Epidermal melanocyte (primary cell): ENCODE results near the gene ZNF592.

Source experiments
- DNase-seq: peaks from one replicate; pipeline ENCODE4 v3.0.0; 2011; ENCODE audit warnings: low spot score; ENCODE audit not compliant: insufficient read length

The ZNF592 gene

GRCh38 chr15:84778194-84778593 lies 29.8 kb downstream of the ZNF592 start:
- no peak for DNase-seq

- no peak for DNase-seq
These were observed 32.1 kb downstream of the ZNF592 start for GRCh38 chr15:84780492-84780891.

DNA sequence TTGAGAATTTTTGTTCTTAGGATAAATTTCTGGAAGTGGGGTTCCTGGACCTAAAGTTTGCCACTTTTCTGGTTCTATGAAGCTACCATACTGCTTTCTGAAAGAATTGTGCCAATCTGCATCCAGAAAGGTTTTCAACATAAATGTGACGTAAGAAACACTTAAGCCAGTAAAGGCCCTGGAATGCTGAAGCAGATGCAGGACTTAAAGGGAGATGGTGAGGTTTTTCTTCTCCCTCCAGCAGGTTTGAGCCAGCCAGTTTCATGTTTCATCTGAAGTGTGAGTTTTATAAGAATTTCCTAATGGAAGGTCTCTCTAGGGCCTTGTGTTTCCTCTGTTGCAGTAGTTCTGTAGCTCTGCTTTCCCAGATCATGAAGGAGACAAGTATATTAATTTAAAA lies 33.1 kb downstream of the ZNF592 start:
- no peak for DNase-seq

GRCh38 chr15:84782346-84782745 lies 34.0 kb downstream of the ZNF592 start:
- DNase-seq = no peak

DNA sequence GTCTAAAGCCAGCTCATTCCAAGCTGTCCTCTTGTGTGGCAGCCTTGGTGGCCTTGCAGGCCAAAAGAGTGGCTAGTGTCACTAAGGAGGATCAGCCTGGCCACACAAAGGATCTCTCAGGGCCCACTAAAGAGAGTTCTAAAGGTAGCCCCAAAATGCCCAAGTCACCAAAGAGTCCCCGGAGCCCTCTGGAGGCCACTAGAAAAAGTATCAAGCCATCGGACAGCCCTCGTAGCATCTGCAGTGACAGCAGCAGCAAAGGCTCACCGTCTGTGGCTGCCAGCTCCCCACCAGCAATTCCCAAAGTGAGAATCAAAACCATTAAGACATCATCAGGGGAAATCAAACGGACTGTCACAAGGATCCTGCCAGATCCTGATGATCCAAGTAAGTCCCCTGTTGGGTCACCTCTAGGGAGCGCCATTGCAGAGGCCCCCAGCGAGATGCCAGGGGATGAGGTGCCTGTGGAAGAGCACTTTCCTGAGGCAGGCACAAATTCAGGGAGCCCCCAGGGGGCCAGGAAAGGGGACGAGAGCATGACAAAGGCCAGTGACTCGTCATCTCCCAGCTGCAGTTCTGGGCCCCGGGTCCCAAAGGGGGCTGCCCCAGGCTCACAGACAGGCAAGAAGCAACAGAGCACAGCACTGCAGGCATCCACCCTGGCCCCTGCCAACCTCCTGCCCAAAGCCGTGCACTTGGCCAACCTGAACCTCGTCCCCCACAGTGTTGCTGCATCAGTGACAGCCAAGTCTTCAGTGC lies 35.3 kb downstream of the ZNF592 start:
- no peak for DNase-seq

DNA sequence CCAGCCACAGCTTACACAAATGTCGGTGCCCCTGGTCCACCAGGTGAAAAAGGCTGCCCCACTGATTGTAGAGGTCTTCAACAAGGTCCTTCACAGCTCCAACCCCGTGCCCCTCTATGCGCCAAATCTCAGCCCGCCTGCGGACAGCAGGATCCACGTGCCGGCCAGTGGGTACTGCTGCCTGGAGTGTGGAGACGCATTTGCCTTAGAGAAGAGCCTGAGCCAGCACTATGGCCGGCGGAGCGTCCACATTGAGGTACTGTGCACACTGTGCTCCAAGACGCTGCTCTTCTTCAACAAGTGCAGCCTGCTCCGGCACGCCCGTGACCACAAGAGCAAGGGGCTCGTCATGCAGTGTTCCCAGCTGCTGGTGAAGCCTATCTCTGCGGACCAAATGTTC lies 35.9 kb downstream of the ZNF592 start:
- no peak for DNase-seq

DNA sequence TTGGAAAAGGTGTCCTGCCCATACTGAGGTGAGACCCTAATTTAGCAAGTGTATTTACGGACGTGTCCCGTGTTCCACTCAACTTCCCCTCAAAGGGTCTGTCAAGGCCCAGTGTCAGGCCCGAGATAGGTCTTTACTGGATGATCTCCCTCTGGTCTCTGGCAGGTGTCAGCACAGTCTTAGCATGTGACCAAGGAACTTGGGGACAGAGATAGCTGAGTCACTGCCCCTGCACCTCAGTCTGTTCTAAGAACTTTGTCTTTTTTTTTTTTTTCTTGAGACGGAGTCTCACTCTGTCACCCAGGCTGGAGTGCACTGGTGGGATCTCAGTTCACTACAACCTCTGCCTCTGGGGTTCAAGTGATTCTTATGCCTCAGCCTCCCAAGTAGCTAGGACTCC lies 36.7 kb downstream of the ZNF592 start:
- DNase-seq = no peak

GRCh38 chr15:84788500-84788899 lies 40.1 kb downstream of the ZNF592 start:
- DNase-seq = no peak

DNA sequence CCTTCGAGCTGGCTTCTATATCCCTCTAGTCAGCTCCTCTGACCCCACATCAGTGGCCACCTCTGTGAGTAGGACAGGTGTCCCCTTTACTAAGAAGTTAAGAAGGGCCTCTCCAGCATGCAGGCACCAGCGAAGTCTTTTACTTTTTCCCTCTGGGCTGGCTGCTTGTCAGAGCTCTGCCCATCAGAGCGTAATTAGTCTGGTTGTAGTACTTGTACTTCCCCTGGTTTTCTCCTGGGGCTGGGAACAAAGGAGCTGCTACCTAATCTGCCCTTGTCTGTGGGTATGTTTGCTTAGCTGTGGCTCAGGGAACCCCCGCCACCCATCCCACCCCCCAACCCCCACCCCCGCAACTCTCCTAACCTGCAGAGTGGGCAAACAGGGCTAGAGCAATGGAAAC lies 41.4 kb downstream of the ZNF592 start:
- DNase-seq = no peak

DNA sequence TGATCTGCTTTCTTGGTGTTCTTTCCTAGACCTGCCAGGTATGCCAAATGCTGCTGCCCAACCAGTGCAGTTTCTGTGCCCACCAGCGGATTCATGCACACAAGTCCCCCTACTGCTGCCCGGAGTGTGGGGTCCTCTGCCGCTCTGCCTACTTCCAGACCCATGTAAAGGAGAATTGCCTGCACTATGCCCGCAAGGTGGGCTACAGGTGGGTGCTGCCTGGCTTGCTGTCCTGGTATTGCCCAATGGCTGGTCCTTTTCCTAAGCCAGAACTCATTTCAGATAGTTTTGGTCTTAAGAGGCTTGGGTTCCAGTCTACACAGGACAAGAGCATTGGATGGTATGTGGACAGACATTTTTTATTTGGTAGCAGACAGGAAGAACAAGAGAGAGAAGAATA lies 42.3 kb downstream of the ZNF592 start:
- no peak for DNase-seq

- DNase-seq = no peak
These were observed 43.4 kb downstream of the ZNF592 start for GRCh38 chr15:84791763-84792162.

DNA sequence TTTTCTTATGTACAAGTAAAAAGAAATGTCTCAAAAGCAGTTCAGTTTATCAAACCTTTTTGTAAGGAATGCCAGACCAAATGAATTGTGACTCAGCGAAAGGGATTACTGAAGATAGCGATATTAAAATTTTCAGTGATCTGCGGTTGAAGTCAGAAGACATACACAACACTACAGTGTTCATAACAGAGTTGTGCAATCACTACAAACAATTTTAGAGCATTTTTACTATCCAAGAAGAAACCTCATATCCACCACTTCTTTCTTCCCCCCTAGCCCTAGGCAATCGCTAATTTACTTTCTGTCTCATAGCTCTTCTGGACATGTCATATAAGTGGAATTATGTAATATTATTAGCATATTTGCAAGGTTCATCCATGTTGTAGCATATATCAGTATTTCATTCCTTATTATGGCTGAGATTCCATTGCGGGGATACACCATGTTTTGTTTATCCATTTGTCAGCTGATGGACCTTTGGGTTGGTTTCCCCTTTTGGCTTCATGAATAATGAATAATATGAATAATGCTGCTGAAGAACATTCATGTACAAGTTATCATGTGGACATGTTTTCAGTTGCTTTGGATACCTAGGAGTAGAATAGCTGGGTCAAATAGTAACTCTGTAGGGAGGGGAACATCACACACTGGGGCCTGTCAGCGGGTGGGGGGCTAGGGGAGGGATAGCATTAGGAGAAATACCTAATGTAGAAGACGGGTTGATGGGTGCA lies 45.2 kb downstream of the ZNF592 start:
- DNase-seq = no peak

DNA sequence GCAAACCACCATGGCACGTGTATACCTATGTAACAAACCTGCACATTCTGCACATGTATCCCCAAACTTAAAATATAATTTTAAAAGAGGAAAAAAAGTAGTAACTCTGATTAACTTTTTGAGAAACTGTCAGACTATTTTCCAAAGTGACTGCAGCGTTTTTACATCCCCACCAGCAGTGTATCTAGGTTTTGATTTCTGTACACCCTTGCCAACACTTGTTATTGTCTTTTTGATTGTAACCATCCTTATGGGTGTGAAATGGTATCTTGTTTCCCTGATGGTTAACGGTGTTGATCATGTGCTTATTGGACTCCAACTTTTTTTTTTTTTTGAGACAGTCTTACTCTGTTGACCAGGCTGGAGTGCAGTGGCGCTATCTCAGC lies 45.8 kb downstream of the ZNF592 start:
- no peak for DNase-seq

DNA sequence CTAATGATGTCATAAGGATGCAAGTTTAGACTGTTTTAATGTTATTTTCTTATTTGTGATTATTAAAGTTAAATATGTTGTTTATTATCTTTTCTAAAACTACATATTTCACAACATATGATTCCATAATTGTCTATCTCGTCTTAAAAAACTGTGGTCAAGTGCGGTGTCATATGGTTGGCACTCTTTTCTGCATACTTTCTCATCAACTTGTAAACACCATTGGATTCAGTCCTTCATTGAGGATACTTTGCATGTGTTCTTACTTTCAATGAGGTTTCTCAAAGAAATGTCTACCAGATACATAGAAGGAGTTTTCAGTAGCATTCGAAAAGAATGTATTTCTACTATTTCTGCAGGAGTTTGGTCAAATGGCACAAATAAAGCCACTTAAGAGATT lies 46.8 kb downstream of the ZNF592 start:
- no peak for DNase-seq

DNA sequence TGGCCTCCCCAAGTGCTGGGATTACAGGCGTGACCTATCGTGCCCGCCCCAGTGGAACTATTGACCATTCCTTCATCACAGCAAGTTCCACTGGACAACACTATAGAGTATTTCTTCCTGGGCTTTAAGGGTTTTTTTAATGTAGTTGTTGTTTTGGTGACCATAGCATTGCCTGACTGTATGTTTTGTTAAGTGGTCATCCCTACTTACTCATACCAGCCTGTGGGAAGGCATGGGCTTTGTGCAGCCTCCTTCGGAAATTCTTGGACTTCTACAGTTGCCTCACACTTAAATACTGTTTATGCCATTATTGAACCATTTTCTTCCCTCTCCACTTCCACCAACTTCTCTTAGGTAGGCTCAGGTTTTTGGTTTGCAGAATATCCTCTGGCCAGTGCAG lies 48.8 kb downstream of the ZNF592 start:
- no peak for DNase-seq

GRCh38 chr15:84797801-84798200 lies 49.4 kb downstream of the ZNF592 start:
- no peak for DNase-seq

DNA sequence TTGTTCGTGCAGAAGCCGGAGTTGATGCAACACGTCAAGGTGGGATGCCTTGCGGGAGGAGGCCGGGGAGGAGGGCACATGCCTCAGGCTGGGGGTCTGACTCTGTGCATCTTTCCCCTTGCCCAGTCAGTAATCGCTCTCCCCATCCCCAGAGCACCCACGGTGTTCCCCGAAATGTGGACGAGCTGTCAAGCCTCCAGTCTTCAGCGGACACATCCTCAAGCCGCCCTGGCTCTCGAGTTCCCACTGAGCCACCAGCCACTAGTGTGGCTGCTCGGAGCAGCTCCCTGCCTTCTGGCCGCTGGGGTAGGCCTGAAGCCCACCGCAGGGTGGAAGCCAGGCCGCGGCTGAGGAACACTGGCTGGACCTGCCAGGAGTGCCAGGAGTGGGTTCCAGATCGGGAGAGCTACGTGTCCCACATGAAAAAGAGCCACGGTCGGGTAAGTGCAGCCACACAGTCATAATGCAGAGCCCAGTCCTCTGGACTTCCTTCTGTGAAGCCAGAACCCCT lies 50.1 kb downstream of the ZNF592 start:
- no peak for DNase-seq

- no peak for DNase-seq
These were observed 51.3 kb downstream of the ZNF592 start for GRCh38 chr15:84799511-84800187.

GRCh38 chr15:84800365-84800806 lies 52.0 kb downstream of the ZNF592 start:
- DNase-seq = no peak

GRCh38 chr15:84804005-84804900 lies 55.9 kb downstream of the ZNF592 start:
- DNase-seq = no peak

- no peak for DNase-seq
These were observed 56.8 kb downstream of the ZNF592 start for GRCh38 chr15:84805221-84805620.
